Activated CD4-positive, CD25-positive, alpha-beta regulatory T cell treated with anti-CD3 and anti-CD28 coated beads, Interleukin-2, amount 50 U/mL, for 16 hours (primary cell): ENCODE results near the gene EIF4EBP2.

ENCODE experiments used
- DNase-seq: peaks from one replicate; pipeline ENCODE4 v3.0.0-alpha.2; 2020; ENCODE audit warnings: low read depth, low spot score

Gene EIF4EBP2

GRCh38 chr10:70404036-70404786 is at the start of gene EIF4EBP2:
Gene EIF4EBP2 (plus strand): TSS chr10:70404145. CDS start chr10:70404402, 257 bp downstream.
- DNase-seq, result peak; percentile 94

- DNase-seq, result no peak
These were observed 49.4 kb upstream of the EIF4EBP2 start for GRCh38 chr10:70354556-70354955.

- no peak for DNase-seq
These were observed 48.6 kb upstream of the EIF4EBP2 start for GRCh38 chr10:70355051-70356021.

- no peak for DNase-seq
These were observed 46.4 kb upstream of the EIF4EBP2 start for GRCh38 chr10:70357565-70357964.

- no peak for DNase-seq
These were observed 45.5 kb upstream of the EIF4EBP2 start for GRCh38 chr10:70358446-70358845.

- no peak for DNase-seq
These were observed 44.9 kb upstream of the EIF4EBP2 start for GRCh38 chr10:70359017-70359550.

- no peak for DNase-seq
These were observed 43.7 kb upstream of the EIF4EBP2 start for GRCh38 chr10:70360215-70360614.

GRCh38 chr10:70362328-70362727 is 41.6 kb upstream of the EIF4EBP2 start:
- DNase-seq, result no peak

GRCh38 chr10:70363292-70363691 is 40.7 kb upstream of the EIF4EBP2 start:
- no peak for DNase-seq

- peak; percentile 69 for DNase-seq
These were observed 39.8 kb upstream of the EIF4EBP2 start for GRCh38 chr10:70363971-70364771.

GRCh38 chr10:70364772-70365091 is 39.2 kb upstream of the EIF4EBP2 start:
- no peak for DNase-seq

GRCh38 chr10:70367195-70367796 is 36.6 kb upstream of the EIF4EBP2 start:
- no peak for DNase-seq

- DNase-seq, result no peak
These were observed 35.0 kb upstream of the EIF4EBP2 start for GRCh38 chr10:70368774-70369482.

GRCh38 chr10:70369498-70370018 is 34.4 kb upstream of the EIF4EBP2 start:
- no peak for DNase-seq

- no peak for DNase-seq
These were observed 33.2 kb upstream of the EIF4EBP2 start for GRCh38 chr10:70370766-70371165.

- DNase-seq, result no peak
These were observed 32.1 kb upstream of the EIF4EBP2 start for GRCh38 chr10:70371846-70372245.

GRCh38 chr10:70374775-70375614 is 28.9 kb upstream of the EIF4EBP2 start:
- no peak for DNase-seq

- DNase-seq, result no peak
These were observed 27.2 kb upstream of the EIF4EBP2 start for GRCh38 chr10:70376436-70377378.
